ENCODE results near the gene PCYT2. TPM values are rescaled to one million over a fixed set of nuclear protein-coding genes. Genes with fewer than 3 reads are reported as not detected.
A peak's percentile ranks its signal among the peaks of the same experiment; 100 is the strongest.

PCYT2 gene
- total and polyA plus RNA-seq, 9 of the 15 experiments (the other 6 are each of a cell fraction or from before 2014, with no cell fraction given): 0.92 to 134 (median 82.5) TPM

DNA sequence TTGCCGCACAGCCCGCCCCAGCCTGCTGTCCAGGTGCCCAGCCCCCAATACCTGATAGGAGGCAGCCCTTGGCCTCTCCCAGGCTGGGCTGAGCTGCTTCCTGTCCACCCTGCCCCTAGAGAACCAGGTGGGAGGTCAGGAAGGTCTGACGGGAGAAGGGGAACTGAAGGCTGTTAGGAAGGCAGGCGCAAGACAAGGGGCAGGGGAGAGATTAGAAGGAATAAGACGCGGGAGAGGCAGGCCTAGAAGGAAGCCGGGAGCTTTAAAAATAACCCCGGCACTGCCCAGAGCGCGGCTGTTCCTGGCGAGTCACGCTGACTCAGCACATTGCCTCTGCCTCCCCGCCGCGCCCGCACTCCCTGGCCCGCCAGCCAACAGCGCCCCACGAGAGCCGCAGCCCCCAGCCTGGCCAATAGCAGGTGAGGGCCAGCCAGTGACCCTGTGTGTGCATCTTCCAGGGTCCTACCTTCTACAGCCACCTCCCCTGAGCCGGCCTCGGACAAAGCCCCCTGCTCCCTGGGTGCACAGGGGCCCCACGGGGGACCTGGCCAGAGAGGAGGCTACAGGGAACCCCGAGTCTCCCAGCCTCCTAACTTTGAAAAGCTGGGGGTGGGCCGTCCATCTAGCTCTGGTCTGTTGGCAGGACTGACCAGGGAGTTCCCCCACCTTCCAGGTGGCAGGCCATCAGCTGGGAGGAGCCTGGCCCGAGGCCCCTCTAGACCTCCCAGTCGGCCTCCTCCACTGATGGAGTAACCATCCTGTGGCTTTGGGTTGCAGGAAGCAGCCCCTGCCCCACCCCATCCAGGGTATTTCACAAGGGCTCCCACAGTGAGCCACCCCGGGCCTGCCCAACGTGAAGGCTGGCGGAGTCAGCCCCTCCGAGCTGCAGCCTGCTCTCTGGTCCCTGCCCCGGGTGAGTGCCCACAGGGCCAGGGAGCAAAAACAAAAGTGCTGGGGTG lies 12.4 kb upstream of the PCYT2 start (continued):
- TF ChIP-seq HINFP (tag; conservative IDR thresholded peaks at IDR 0.05; ENCODE audit: low read depth) (no peak), THAP12 (CRISPR knock-in tag; IDR thresholded peaks at IDR 0.05) (0 out of 2 replicates have a peak, but pooled peaks have one; percentile 21), NBN (IDR thresholded peaks at IDR 0.05; ENCODE audit: low read depth) (peak; percentile 76), ZNF639 (CRISPR knock-in tag; conservative IDR thresholded peaks at IDR 0.05 in 1 of 2, IDR thresholded peaks at IDR 0.05 in 1 of 2) (0 out of 4 replicates have a peak, but pooled peaks of 1 of the 2 experiments have one; percentile 2), MAX (CRISPR knock-in tag; IDR thresholded peaks at IDR 0.05) (peak; percentile 34; the same call in 1 of the 2 replicates), ZNF124 (CRISPR knock-in tag; IDR thresholded peaks at IDR 0.05) (no peak), NR2C2 (CRISPR knock-in tag; IDR thresholded peaks at IDR 0.05) (no peak), NR2C2 (tag; IDR thresholded peaks at IDR 0.05) (peak; percentile 73), ERF (CRISPR knock-in tag; IDR thresholded peaks at IDR 0.05) (no peak), CREM (IDR thresholded peaks at IDR 0.05; ENCODE audit: low read depth) (peak; percentile 44), CUX1 (CRISPR knock-in tag; IDR thresholded peaks at IDR 0.05) (no peak), ZZZ3 (IDR thresholded peaks at IDR 0.05) (no peak)
